KOPT-K1 (cell line): ENCODE results near the gene NDUFS6.

Experiments
- H3K27ac ChIP-seq: fragments of 200-600 bp; sonication (generic); 2 replicates; pipeline ENCODE4 v1.5.1; 2016; ENCODE audit warnings: antibody characterized with exemption, mild to moderate bottlenecking, low read depth, low read length; ENCODE audit not compliant: poor library complexity, severe bottlenecking
- H3K36me3 ChIP-seq: fragments of 200-600 bp; sonication (generic); 2 replicates; pipeline ENCODE4 v1.5.1; 2017; ENCODE audit warnings: antibody characterized with exemption, mild to moderate bottlenecking, low read length, moderate library complexity; ENCODE audit not compliant: insufficient read depth
- H3K9me3 ChIP-seq: fragments of 200-600 bp; sonication (generic); 2 replicates; pipeline ENCODE4 v1.5.1; 2017; ENCODE audit warnings: antibody characterized with exemption, low read length, mild to moderate bottlenecking; ENCODE audit not compliant: insufficient read depth, poor library complexity, severe bottlenecking

NDUFS6 gene

GRCh38 chr5:1820926-1821325 lies 19.7 kb downstream of the NDUFS6 start:
- Histone ChIP-seq H3K36me3 (peaks cover 85% of the 10 kb centered on the region), H3K9me3 (no peaks in the 10 kb centered on the region), H3K27ac (no peak overlapping the region)

GRCh38 chr5:1821862-1822261 lies 20.7 kb downstream of the NDUFS6 start:
- peaks cover 75% of the 10 kb centered on the region for H3K36me3 ChIP-seq

GRCh38 chr5:1823381-1824034 lies 22.3 kb downstream of the NDUFS6 start:
- Histone ChIP-seq H3K27ac (no peak overlapping the region), H3K9me3 (no peaks in the 10 kb centered on the region), H3K36me3 (peaks cover 59% of the 10 kb centered on the region)

More at GRCh38 chr5:1821862-1822261, 20.7 kb downstream of the NDUFS6 start:
- Histone ChIP-seq H3K27ac (no peak overlapping the region), H3K9me3 (no peaks in the 10 kb centered on the region)

GRCh38 chr5:1824109-1824821 lies 23.1 kb downstream of the NDUFS6 start:
- Histone ChIP-seq H3K36me3 (peaks cover 51% of the 10 kb centered on the region), H3K9me3 (no peaks in the 10 kb centered on the region)

GRCh38 chr5:1824903-1825841 lies 24.0 kb downstream of the NDUFS6 start:
- no peaks in the 10 kb centered on the region for H3K9me3 ChIP-seq
- no peak overlapping the region for H3K27ac ChIP-seq
- peaks cover 42% of the 10 kb centered on the region for H3K36me3 ChIP-seq

More at GRCh38 chr5:1824109-1824821, 23.1 kb downstream of the NDUFS6 start:
- H3K27ac ChIP-seq: no peak overlapping the region

- Histone ChIP-seq H3K27ac (no peak overlapping the region), H3K36me3 (peaks cover 30% of the 10 kb centered on the region), H3K9me3 (no peaks in the 10 kb centered on the region)
These were observed 25.2 kb downstream of the NDUFS6 start for GRCh38 chr5:1826235-1826980.

DNA sequence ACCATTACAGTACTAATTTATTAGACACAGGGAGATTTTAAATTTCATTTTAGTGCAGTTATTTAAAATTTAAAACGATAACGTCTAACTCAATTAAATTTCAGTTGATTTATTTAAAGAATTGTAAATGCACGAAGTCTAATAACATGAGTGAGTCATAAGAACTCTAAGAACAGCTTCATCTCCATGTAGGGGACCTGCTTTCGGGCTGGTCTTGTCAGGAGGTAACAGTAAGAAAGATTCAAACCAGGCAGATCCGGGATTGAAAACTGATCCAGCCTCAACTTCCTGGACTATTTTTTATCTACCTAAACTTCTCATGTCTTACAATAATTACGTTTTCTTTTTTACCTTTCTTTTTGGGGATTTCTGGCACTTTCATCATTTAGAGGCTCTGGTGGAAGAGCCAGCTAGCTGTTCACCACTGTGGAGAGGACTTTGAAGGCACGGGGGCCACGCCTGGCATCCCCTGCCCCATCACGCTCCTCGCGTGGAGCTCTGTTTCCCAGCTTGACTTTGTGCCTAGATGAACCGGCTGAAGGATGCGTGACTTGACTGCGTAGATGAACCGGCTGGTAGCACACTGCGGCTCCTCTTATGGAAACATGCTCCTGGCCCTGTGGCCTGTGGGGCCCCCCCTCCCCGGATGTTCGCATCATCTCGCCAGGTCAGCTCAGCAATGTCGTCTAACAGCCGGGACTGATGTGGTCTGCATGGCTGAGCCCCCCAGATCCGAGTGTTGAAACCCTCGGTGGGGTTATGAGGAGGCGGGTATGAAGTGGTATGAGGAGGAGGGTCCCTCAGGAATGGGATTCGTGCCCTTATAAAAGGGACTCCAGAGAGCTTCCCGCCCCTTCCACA lies 26.0 kb downstream of the NDUFS6 start:
- Histone ChIP-seq H3K9me3 (no peaks in the 10 kb centered on the region), H3K36me3 (peaks cover 21% of the 10 kb centered on the region), H3K27ac (peak overlapping the region; percentile 45)

DNA sequence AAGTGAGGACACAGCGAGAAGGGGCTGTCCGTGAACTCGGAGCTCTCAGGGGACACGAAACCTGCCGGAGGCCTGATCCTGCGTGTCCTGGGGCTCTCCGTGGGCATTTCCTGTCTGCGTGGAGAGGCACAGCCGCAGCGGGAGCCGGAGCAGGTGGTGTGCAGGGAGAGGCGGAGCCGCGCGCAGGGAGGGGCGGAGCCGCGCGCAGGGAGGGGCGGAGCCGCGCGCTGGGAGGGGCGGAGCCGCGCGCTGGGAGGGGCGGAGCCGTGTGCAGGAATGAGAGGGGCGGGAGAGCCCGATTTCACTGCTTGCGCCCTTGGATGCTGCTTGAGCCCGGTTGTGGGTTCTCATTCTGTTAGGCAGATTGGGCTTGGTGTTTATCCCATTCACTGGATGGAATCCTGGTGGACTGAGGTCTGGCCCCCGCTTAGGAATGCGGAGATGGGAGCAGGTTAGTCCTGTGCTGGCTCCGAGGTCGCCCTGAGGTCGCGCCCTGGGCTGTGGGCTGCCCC lies 26.7 kb downstream of the NDUFS6 start:
- H3K27ac ChIP-seq: peak overlapping the region; percentile 45
- peaks cover 14% of the 10 kb centered on the region for H3K36me3 ChIP-seq
- H3K9me3 ChIP-seq: no peaks in the 10 kb centered on the region

DNA sequence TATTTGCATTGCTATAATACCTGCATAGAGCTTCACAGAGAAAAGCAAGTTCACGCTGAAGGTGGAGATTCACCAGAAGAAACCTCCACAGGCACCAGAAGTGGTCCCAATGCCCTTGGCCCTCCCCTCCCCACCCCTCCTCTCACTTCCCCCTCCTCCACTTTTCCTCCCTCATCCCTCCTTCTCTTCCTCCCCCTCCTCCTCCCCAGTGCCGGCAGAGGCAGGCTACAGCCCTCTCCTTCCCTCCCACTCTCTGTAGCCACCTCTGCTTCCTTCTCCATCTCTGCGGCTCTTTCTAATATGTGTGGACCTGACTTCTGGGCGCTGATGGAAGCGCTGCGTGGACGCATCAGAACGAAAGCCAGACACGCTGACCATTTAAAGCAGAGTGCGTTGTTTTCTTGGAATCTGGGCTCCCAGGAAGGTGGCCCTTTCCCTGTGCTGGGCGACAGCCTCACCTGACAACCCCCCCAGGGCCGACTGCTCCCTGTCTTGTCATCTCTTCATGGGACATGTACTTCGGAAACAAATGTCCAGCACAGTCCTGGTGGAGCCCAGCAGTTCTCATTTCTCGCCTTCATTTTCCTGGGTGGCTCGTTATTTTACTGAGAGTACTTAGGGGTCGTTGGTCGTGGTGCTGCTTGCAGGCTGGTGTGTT lies 29.5 kb downstream of the NDUFS6 start:
- no peaks in the 10 kb centered on the region for H3K9me3 ChIP-seq
- H3K36me3 ChIP-seq: no peaks in the 10 kb centered on the region; the same call in 1 of the 2 replicates
- no peak overlapping the region for H3K27ac ChIP-seq

- no peaks in the 10 kb centered on the region for H3K9me3 ChIP-seq
- H3K27ac ChIP-seq: no peak overlapping the region
- H3K36me3 ChIP-seq: no peaks in the 10 kb centered on the region; the same call in 1 of the 2 replicates
These were observed 30.1 kb downstream of the NDUFS6 start for GRCh38 chr5:1831257-1831656.

- H3K36me3 ChIP-seq: no peaks in the 10 kb centered on the region
These were observed 30.6 kb downstream of the NDUFS6 start for GRCh38 chr5:1831677-1832313.

DNA sequence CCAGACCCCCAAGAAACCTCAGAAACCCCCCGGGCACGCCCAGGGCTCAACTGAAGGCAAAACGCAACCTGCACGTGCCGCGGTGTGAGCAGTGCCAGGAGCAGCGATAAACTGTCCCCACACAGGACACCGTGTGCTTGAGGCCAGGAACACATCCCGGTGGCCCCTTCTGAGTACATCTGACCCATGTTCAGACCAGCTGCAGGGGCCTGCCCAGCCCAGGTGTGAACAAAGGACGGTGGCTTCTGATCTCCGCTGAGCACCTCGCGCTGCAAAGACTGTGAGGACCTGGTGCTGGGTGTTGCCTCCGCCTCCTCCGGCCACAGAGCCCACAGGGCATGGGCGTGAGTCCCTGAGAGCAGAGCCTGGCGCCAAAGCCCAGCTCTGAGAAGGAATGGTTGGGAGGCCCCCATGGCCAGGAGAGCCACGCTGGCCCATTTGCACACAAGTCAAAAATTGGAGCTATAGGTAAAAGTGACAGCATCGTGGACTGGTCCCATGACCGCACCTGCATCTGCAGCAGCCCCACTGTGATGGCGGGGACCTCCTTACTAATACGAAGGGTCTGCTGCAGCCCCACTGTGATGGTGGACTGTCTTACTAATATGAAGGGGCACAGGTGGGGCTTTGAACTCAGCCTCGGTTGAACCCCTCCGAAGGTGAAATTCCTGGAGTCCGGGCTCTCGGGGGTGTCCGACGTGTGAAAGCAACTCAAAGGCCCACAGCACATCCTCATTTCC lies 31.5 kb downstream of the NDUFS6 start:
- Histone ChIP-seq H3K9me3 (no peaks in the 10 kb centered on the region), H3K27ac (peak overlapping the region; percentile 45), H3K36me3 (no peaks in the 10 kb centered on the region)

More at GRCh38 chr5:1831677-1832313, 30.6 kb downstream of the NDUFS6 start:
- H3K27ac ChIP-seq: peak overlapping the region; percentile 45
- no peaks in the 10 kb centered on the region for H3K9me3 ChIP-seq
